Thyroid gland (tissue), 4 donors: ENCODE results near the gene AGBL4. TPM values are rescaled to one million over a fixed set of nuclear protein-coding genes. Genes with fewer than 3 reads are reported as not detected.

ENCODE experiments used
- DNase-seq, 2 donors: peaks; one replicate each; pipeline ENCODE4 v3.0.0-alpha.2; 2019
- H3K27ac ChIP-seq, 3 donors: fragments of 200-600 bp; sonication (generic); 1 replicate in 2 of 3; 2 replicates in 1 of 3; pipeline ENCODE4 v1.5.1; 2016 to 2019; ENCODE audit warnings: mild to moderate bottlenecking in 1 of 3, moderate library complexity in 1 of 3
- H3K27me3 ChIP-seq: fragments of 200-600 bp; sonication (generic); one replicate; pipeline ENCODE4 v1.5.1; 2019
- H3K36me3 ChIP-seq, 2 donors: fragments of 200-600 bp; sonication (generic); one replicate each; pipeline ENCODE4 v1.5.1; 2016 to 2019
- H3K4me1 ChIP-seq, 2 donors: fragments of 200-600 bp; sonication (generic); one replicate each; pipeline ENCODE4 v1.5.1; 2017 to 2019
- H3K4me3 ChIP-seq, 3 donors: fragments of 200-600 bp; sonication (generic); replicated peaks in 1 of 3; 1 replicate in 2 of 3; 2 replicates in 1 of 3; pipeline ENCODE4 v1.5.1; 2016; ENCODE audit warnings: mild to moderate bottlenecking in 1 of 3
- H3K9me3 ChIP-seq: fragments of 200-600 bp; sonication (generic); one replicate; pipeline ENCODE4 v1.5.1; 2017
- CTCF ChIP-seq, 6 experiments: fragments of 200-600 bp in 3 of 6; fragments of 450-650 bp in 3 of 6; sonication (generic) in 3 of 6; IDR thresholded peaks; one replicate each; pipeline ENCODE4 v1.5.1; 2016 to 2019; ENCODE audit warnings: antibody characterized with exemption in 6 of 6, mild to moderate bottlenecking in 2 of 6, inconsistent platforms in 1 of 6, moderate library complexity in 1 of 6
- POLR2A ChIP-seq, 2 donors: fragments of 450-650 bp; IDR thresholded peaks; one replicate each; pipeline ENCODE4 v1.6.1; 2017; ENCODE audit warnings: antibody characterized with exemption in 2 of 2, mild to moderate bottlenecking in 2 of 2, moderate library complexity in 1 of 2
- WGBS, 2 donors: methylation state at CpG; one replicate each; pipeline ENCODE4 v1.1.5; 2017; 5-methylcytosine and 5-hydroxymethylcytosine counted together
- intact Hi-C: fragments of 100-400 bp; cut with DNase I; formaldehyde crosslinking; loops from one replicate; pipeline ENCODE4 v1.15.1; 2023
- total RNA-seq, 4 donors: library from RNA; depleted of rRNA; stranded (reverse); fragments of >200 nt; gene quantifications; one replicate each; pipeline ENCODE4 v1.2.3, GENCODE V29; 2016

Gene AGBL4
- total RNA-seq, 4 donors from 2014 or later: 2.1 to 6.0 (median 4.8) TPM

- Histone ChIP-seq H3K9me3 (no peaks in the 10 kb centered on the region), H3K4me1 (no peaks in the 10 kb centered on the region), H3K4me3 (no peak overlapping the region), H3K27ac (no peak overlapping the region), H3K36me3 (no peaks in the 10 kb centered on the region), H3K27me3 (no peaks in the 10 kb centered on the region)
- intact Hi-C loops: no loop called here
- no peak for DNase-seq
- no peak for TF ChIP-seq POLR2A (IDR thresholded peaks at IDR 0.05)
- no peak for TF ChIP-seq CTCF (IDR thresholded peaks at IDR 0.05)
- WGBS, 2 donors: 64 to 67% methylated on average over 3 of the region's 3 CpGs
Measured at GRCh38 chr1:49651136-49651535, 372.6 kb downstream of the AGBL4 start.

GRCh38 chr1:49630156-49630555 lies 393.6 kb downstream of the AGBL4 start:
- H3K9me3 ChIP-seq: no peaks in the 10 kb centered on the region
- TF ChIP-seq POLR2A (IDR thresholded peaks at IDR 0.05) (no peak), CTCF (IDR thresholded peaks at IDR 0.05) (no peak)
- H3K4me3 ChIP-seq: no peak overlapping the region
- no peaks in the 10 kb centered on the region for H3K4me1 ChIP-seq
- H3K27ac ChIP-seq: no peak overlapping the region
- no peak for DNase-seq
- H3K36me3 ChIP-seq: no peaks in the 10 kb centered on the region
- no peaks in the 10 kb centered on the region for H3K27me3 ChIP-seq
- intact Hi-C loops: no loop called here
- WGBS, 2 donors: 73 to 88% methylated on average over 2 of the region's 2 CpGs

- no peaks in the 10 kb centered on the region for H3K36me3 ChIP-seq
- H3K27ac ChIP-seq: no peak overlapping the region
- DNase-seq: no peak
- no peaks in the 10 kb centered on the region for H3K4me1 ChIP-seq
- no peaks in the 10 kb centered on the region for H3K27me3 ChIP-seq
- intact Hi-C loops: no loop called here
- 81 to 86% methylated on average over 3 of the region's 3 CpGs for WGBS, 2 donors
- no peak for TF ChIP-seq POLR2A (IDR thresholded peaks at IDR 0.05)
- no peak for TF ChIP-seq CTCF (IDR thresholded peaks at IDR 0.05)
- no peak overlapping the region for H3K4me3 ChIP-seq
- no peaks in the 10 kb centered on the region for H3K9me3 ChIP-seq
Measured at GRCh38 chr1:49627781-49628180, 396.0 kb downstream of the AGBL4 start.

- H3K27ac ChIP-seq: no peak overlapping the region
- no peaks in the 10 kb centered on the region for H3K27me3 ChIP-seq
- H3K9me3 ChIP-seq: no peaks in the 10 kb centered on the region
- no peaks in the 10 kb centered on the region for H3K36me3 ChIP-seq
- no peaks in the 10 kb centered on the region for H3K4me1 ChIP-seq
- H3K4me3 ChIP-seq: no peak overlapping the region
- intact Hi-C loops: no loop called here
- TF ChIP-seq CTCF (IDR thresholded peaks at IDR 0.05) (no peak), POLR2A (IDR thresholded peaks at IDR 0.05) (no peak)
- DNase-seq: no peak
Measured at GRCh38 chr1:49626472-49626871, 397.3 kb downstream of the AGBL4 start.

GRCh38 chr1:49622877-49623276 lies 400.9 kb downstream of the AGBL4 start:
- no peak for TF ChIP-seq CTCF (IDR thresholded peaks at IDR 0.05)
- Histone ChIP-seq H3K4me3 (no peak overlapping the region), H3K27ac (no peak overlapping the region), H3K36me3 (no peaks in the 10 kb centered on the region), H3K4me1 (no peaks in the 10 kb centered on the region), H3K27me3 (no peaks in the 10 kb centered on the region), H3K9me3 (no peaks in the 10 kb centered on the region)
- DNase-seq: no peak
- 92 to 97% methylated on average over 3 of the region's 3 CpGs for WGBS, 2 donors
- intact Hi-C loops: no loop called here
